GM12878 (cell line): Measurements from ENCODE around the gene PTPN14. TPM values are rescaled to one million over a fixed set of nuclear protein-coding genes. Genes with fewer than 3 reads are reported as not detected.

Source experiments
- ATAC-seq: fragments of 200-7000 bp; cut with Tn5 transposase; 3 replicates; pipeline ENCODE4 v1.9.1; 2020; ENCODE audit warnings: mild to moderate bottlenecking, moderate library complexity
- BruUV-seq: library from RNA; stranded (reverse); fragments of 400-500 nt; replicated peaks from 2 replicates; lab custom pipeline; 2021; lab: Mats Ljungman, UMichigan
- CTCF ChIA-PET: fragments of 300-600 bp; sonication (Branson Sonifier 250); formaldehyde crosslinking; extraction: SDS; loops from one replicate; lab custom pipeline; 2021; ENCODE audit warnings: inconsistent platforms; lab: Yijun Ruan, JAX
- POLR2A ChIA-PET: fragments of 350-600 bp; formaldehyde crosslinking; extraction: SDS; loops from one replicate; lab custom pipeline; 2021; ENCODE audit warnings: inconsistent platforms; lab: Charles Lee
- RAD21 ChIA-PET: fragments of 300-600 bp; sonication (Branson Sonifier 250); formaldehyde crosslinking; loops from one replicate; lab custom pipeline; 2023; ENCODE audit warnings: antibody characterized with exemption; ENCODE audit not compliant: unreplicated experiment; lab: Charles Lee
- SMC1A ChIA-PET: fragments of 300-600 bp; sonication (Branson Sonifier 250); formaldehyde crosslinking; loops from one replicate; lab custom pipeline; 2023; ENCODE audit not compliant: unreplicated experiment, uncharacterized antibody; lab: Charles Lee
- DNase-seq: peaks from one replicate; pipeline ENCODE4 v3.0.0-alpha.2; 2011; ENCODE audit warnings: low read depth, low spot score
- FAIRE-seq: peaks from 3 replicates; lab custom pipeline; 2011; peaks lifted over from hg19 to GRCh38; lab: Jason Lieb, UNC
- H2AFZ ChIP-seq: 2 replicates; pipeline ENCODE4 v1.6.0; 2011; ENCODE audit warnings: low read depth, low read length, control low read depth; ENCODE audit not compliant: control insufficient read depth
- H3K27ac ChIP-seq: 2 replicates; pipeline ENCODE4 v1.5.1; 2011; ENCODE audit warnings: control low read depth; ENCODE audit not compliant: control insufficient read depth, insufficient read depth
- H3K27me3 ChIP-seq, 2 experiments: replicated peaks in 1 of 2; 2 replicates each; pipeline versions ENCODE4 v1.6.0 to v1.6.1; 2011; ENCODE audit warnings: low read length in 1 of 2; ENCODE audit not compliant: control insufficient read depth in 2 of 2, insufficient read depth in 2 of 2
- H3K36me3 ChIP-seq, 2 experiments: 2 replicates each; pipeline ENCODE4 v1.5.1; 2011; ENCODE audit warnings: low read length in 1 of 2; ENCODE audit not compliant: control insufficient read depth in 2 of 2, insufficient read depth in 2 of 2
- H3K4me1 ChIP-seq: 2 replicates; pipeline ENCODE4 v1.6.1; 2011; ENCODE audit warnings: mild to moderate bottlenecking, low read length, moderate library complexity, mixed read lengths; ENCODE audit not compliant: control insufficient read depth, insufficient read depth
- H3K4me2 ChIP-seq: 2 replicates; pipeline ENCODE4 v1.6.0; 2011; ENCODE audit warnings: control low read depth; ENCODE audit not compliant: control insufficient read depth, insufficient read depth
- H3K4me3 ChIP-seq: fragments of 200-600 bp; sonication (generic); 2 replicates; pipeline ENCODE4 v1.5.1; 2016
- H3K79me2 ChIP-seq: 2 replicates; pipeline ENCODE4 v1.6.0; 2011; ENCODE audit warnings: low read length; ENCODE audit not compliant: control insufficient read depth, insufficient read depth
- H3K9ac ChIP-seq: 2 replicates; pipeline ENCODE4 v1.8.0; 2011; ENCODE audit warnings: low read length, control low read depth, mixed read lengths; ENCODE audit not compliant: control insufficient read depth, insufficient read depth
- H3K9me3 ChIP-seq: replicated peaks from 3 replicates; pipeline ENCODE4 v1.5.1; 2011; ENCODE audit warnings: mild to moderate bottlenecking, low read length; ENCODE audit not compliant: control insufficient read depth, insufficient read depth
- H4K20me1 ChIP-seq: 2 replicates; pipeline ENCODE4 v1.6.0; 2011; ENCODE audit not compliant: control insufficient read depth, insufficient read depth
- BMI1 ChIP-seq: fragments of 450-650 bp; IDR thresholded peaks from 2 replicates; pipeline ENCODE4 v1.6.1; 2016; ENCODE audit warnings: mild to moderate bottlenecking, moderate library complexity, borderline replicate concordance
- JUND ChIP-seq: IDR thresholded peaks from 2 replicates; pipeline ENCODE4 v1.6.1; 2012; ENCODE audit warnings: low read depth, mild to moderate bottlenecking, low read length, improper control_type of control experiment, moderate library complexity
- MYB ChIP-seq: fragments of 150-350 bp; IDR thresholded peaks from 2 replicates; pipeline ENCODE4 v1.6.1; 2014; ENCODE audit warnings: mild to moderate bottlenecking, low read depth, low read length, borderline replicate concordance
- NFYB ChIP-seq: IDR thresholded peaks from 2 replicates; pipeline ENCODE4 v1.6.1; 2011; ENCODE audit warnings: low read depth, mild to moderate bottlenecking, low read length, improper control_type of control experiment, moderate library complexity; ENCODE audit not compliant: insufficient read depth
- POLR2AphosphoS5 ChIP-seq: IDR thresholded peaks from 2 replicates; pipeline ENCODE4 v1.6.1; 2011; ENCODE audit warnings: mild to moderate bottlenecking, low read length, inconsistent platforms
- POU2F2 ChIP-seq: IDR thresholded peaks from 3 replicates; pipeline ENCODE4 v1.6.1; 2011; ENCODE audit warnings: low read depth, mild to moderate bottlenecking, low read length, borderline replicate concordance
- RELA ChIP-seq: fragments of 450-650 bp; IDR thresholded peaks from 2 replicates; pipeline ENCODE4 v1.8.0; 2014; ENCODE audit warnings: borderline replicate concordance; ENCODE audit not compliant: partially characterized antibody
- SREBF2 ChIP-seq: IDR thresholded peaks from 2 replicates; pipeline ENCODE4 v1.6.1; 2012; ENCODE audit warnings: mild to moderate bottlenecking, low read length
- STAT3 ChIP-seq: IDR thresholded peaks from 2 replicates; pipeline ENCODE4 v1.6.1; 2011; ENCODE audit warnings: low read depth, low read length, improper control_type of control experiment
- ZBTB11 ChIP-seq: fragments of 450-650 bp; formaldehyde crosslinking; IDR thresholded peaks from 2 replicates; pipeline ENCODE4 v1.5.0; 2022; ENCODE audit warnings: mild to moderate bottlenecking, missing genetic modification characterization
- ZNF384 ChIP-seq: IDR thresholded peaks from 2 replicates; pipeline ENCODE4 v1.6.1; 2012; ENCODE audit warnings: low read depth, mild to moderate bottlenecking, low read length, improper control_type of control experiment, borderline replicate concordance
- WGBS: methylation state at CpG from one replicate; pipeline ENCODE4 v1.1.6; 2016; ENCODE audit warnings: low lambda C conversion rate; ENCODE audit not compliant: insufficient replicate concordance, insufficient coverage; ENCODE audit errors: missing lambda C conversion rate; 5-methylcytosine and 5-hydroxymethylcytosine counted together
- in situ Hi-C: fragments of 300-500 bp; cut with MboI; formaldehyde crosslinking; loops from 9 replicates; pipeline ENCODE4 v1.14.3; 2018; ENCODE audit warnings: mixed read lengths
- intact Hi-C: fragments of 100-400 bp; cut with micrococcal nuclease; formaldehyde crosslinking; loops from one replicate; pipeline ENCODE4 v1.14.2; 2022; ENCODE audit not compliant: unreplicated experiment
- polyA plus RNA-seq, 11 experiments: library from polyadenylated mRNA; depleted of rRNA in 4 of 11; unstranded in 6 of 11; stranded (reverse) in 5 of 11; fragments of >200 nt; fragmentation: Nextera tagmentation in 4 of 11; fragmentation: Illumina TruSeq in 1 of 11; extraction: Ambion mirVana in 4 of 11; extraction: Trizol in 1 of 11; gene quantifications; 1 replicate in 1 of 11; 2 replicates in 10 of 11; pipeline versions ENCODE4 v1.2.1 to v1.2.3, GENCODE V29; 2011 to 2016; ENCODE audit warnings: inconsistent platforms in 2 of 11, missing spikeins in 2 of 11, low read depth in 1 of 11
- total RNA-seq, 4 experiments: library from RNA; depleted of rRNA in 3 of 4; stranded (reverse); fragments of >200 nt in 3 of 4; fragmentation: Illumina TruSeq in 1 of 4; extraction: Trizol in 1 of 4; gene quantifications; 2 replicates each; pipeline versions ENCODE4 v1.2.1 to v1.2.3, GENCODE V29; 2013 to 2021
- TF ChIP-seq, protein P1 (sequence below): fragments of 150-350 bp; IDR thresholded peaks from 2 replicates; pipeline ENCODE4 v1.6.1; 2016; ENCODE audit warnings: low read depth, low read length

Gene PTPN14
- total and polyA plus RNA-seq, 10 of the 15 experiments (the other 5 are each of a cell fraction or from before 2014, with no cell fraction given), result 0.05 to 5.1 (median 0.44) TPM

- ATAC-seq, result peak; percentile 5; the same call in 2 of the 3 replicates
- no peaks in the 10 kb centered on the region for H3K27me3 ChIP-seq
- no peaks in the 10 kb centered on the region; the same call in 1 of the 2 replicates for H3K4me1 ChIP-seq
- ChIA-PET RAD21 (interaction anchor here (0.9 to 2.2 kb wide), 4 partner anchors 23 to 113 kb away, joined by 4 to 8 read pairs (median 4); no protein-coding TSS in a partner anchor), SMC1A (interaction anchor here (0.8 to 4.4 kb wide), 11 partner anchors 8 to 136 kb away, joined by 3 to 37 read pairs (median 4); no protein-coding TSS in a partner anchor), CTCF (interaction anchor here (0.5 kb wide), 1 partner anchor 38 kb away, joined by 3 read pairs; no protein-coding TSS in a partner anchor), POLR2A (interaction anchor here (0.8 to 1.4 kb wide), 5 partner anchors 17 to 108 kb away, joined by 3 to 4 read pairs (median 3); no protein-coding TSS in a partner anchor)
- intact Hi-C loops (no loop called here), in situ Hi-C loops (no loop called here)
- WGBS, result 39% methylated on average over 3 of the region's 3 CpGs
- no peak overlapping the region for H3K27ac ChIP-seq
- H3K9me3 ChIP-seq, result no peaks in the 10 kb centered on the region
- no peak overlapping the region for H3K9ac ChIP-seq
- no peaks in the 10 kb centered on the region for H3K79me2 ChIP-seq
- H2AFZ ChIP-seq, result no peak overlapping the region
- H3K36me3 ChIP-seq, result no peaks in the 10 kb centered on the region
- no peak overlapping the region for H3K4me3 ChIP-seq
- no peaks in the 10 kb centered on the region for H4K20me1 ChIP-seq
- H3K4me2 ChIP-seq, result no peak overlapping the region
- no peak for FAIRE-seq
- no peak for DNase-seq
- no TSS peak for BruUV-seq
- TF ChIP-seq ZBTB11 (CRISPR knock-in tag), result no peak
- no peak for TF ChIP-seq NFYB
- no peak for TF ChIP-seq JUND
- no peak for TF ChIP-seq SREBF2
- no peak for TF ChIP-seq STAT3
- TF ChIP-seq POLR2AphosphoS5, result no peak
- TF ChIP-seq BMI1, result no peak
- TF ChIP-seq MYB, result no peak
- TF ChIP-seq ZNF384, result no peak
- TF ChIP-seq POU2F2, result no peak
- TF ChIP-seq, protein P1, sequence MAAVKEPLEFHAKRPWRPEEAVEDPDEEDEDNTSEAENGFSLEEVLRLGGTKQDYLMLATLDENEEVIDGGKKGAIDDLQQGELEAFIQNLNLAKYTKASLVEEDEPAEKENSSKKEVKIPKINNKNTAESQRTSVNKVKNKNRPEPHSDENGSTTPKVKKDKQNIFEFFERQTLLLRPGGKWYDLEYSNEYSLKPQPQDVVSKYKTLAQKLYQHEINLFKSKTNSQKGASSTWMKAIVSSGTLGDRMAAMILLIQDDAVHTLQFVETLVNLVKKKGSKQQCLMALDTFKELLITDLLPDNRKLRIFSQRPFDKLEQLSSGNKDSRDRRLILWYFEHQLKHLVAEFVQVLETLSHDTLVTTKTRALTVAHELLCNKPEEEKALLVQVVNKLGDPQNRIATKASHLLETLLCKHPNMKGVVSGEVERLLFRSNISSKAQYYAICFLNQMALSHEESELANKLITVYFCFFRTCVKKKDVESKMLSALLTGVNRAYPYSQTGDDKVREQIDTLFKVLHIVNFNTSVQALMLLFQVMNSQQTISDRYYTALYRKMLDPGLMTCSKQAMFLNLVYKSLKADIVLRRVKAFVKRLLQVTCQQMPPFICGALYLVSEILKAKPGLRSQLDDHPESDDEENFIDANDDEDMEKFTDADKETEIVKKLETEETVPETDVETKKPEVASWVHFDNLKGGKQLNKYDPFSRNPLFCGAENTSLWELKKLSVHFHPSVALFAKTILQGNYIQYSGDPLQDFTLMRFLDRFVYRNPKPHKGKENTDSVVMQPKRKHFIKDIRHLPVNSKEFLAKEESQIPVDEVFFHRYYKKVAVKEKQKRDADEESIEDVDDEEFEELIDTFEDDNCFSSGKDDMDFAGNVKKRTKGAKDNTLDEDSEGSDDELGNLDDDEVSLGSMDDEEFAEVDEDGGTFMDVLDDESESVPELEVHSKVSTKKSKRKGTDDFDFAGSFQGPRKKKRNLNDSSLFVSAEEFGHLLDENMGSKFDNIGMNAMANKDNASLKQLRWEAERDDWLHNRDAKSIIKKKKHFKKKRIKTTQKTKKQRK, result no peak
- TF ChIP-seq RELA, result no peak
Observed at GRCh38 chr1:214445199-214445598, 106.2 kb downstream of the PTPN14 start.
